ENCODE results near the gene ZNF438. TPM values are rescaled to one million over a fixed set of nuclear protein-coding genes. Genes with fewer than 3 reads are reported as not detected.

The ZNF438 gene
- total and polyA plus RNA-seq, 2 of the 13 experiments (the other 11 are each of a cell fraction or from before 2014, with no cell fraction given): 0.75 to 0.83 TPM

DNA sequence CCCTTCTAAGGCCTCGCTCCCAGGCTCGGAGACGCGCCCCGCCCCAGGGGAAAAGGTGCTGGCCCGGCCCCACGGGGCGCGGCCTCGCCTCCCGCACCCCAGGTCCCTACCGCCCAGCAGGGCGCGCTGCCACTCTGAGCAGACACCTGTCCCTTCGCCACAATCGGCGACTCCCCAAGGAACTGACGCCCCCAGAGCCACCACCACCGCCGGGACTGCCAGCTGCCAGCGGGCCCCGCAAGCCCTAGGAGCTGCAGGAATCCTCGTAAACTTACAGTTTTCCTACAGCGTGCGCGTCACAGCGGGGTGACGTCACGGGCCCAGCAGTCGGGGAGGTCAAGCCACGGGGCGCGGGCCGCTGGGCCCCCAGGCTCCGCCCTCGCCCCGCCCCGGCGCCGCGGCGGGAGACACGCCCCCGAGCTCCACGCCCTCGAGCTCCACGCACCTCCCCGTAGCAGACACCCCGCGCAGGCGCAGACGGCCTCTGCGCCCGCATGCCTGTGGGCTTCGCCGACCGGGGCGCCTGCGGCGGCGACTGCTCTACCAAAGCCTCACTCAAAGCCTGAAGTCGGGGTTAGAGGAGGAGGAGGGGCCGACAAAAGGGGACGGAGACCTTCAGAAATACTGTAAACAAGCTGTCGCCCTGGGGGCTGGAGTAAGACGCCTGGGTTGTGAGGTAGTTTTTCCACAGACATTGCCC is at the start of gene ZNF438 (continued):
- 0 out of 2 replicates have a peak, but pooled peaks have one; percentile 1 for TF ChIP-seq ETV5 (CRISPR knock-in tag; IDR thresholded peaks at IDR 0.05; ENCODE audit: borderline replicate concordance)
- TF ChIP-seq, protein P1, sequence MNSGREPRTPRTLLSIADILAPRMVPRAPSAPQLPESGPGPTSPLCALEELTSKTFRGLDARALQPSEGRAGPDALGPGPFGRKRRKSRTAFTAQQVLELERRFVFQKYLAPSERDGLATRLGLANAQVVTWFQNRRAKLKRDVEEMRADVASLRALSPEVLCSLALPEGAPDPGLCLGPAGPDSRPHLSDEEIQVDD (CRISPR knock-in tag; IDR thresholded peaks at IDR 0.05; ENCODE audit: borderline replicate concordance): no peak
- TF ChIP-seq, protein P2, sequence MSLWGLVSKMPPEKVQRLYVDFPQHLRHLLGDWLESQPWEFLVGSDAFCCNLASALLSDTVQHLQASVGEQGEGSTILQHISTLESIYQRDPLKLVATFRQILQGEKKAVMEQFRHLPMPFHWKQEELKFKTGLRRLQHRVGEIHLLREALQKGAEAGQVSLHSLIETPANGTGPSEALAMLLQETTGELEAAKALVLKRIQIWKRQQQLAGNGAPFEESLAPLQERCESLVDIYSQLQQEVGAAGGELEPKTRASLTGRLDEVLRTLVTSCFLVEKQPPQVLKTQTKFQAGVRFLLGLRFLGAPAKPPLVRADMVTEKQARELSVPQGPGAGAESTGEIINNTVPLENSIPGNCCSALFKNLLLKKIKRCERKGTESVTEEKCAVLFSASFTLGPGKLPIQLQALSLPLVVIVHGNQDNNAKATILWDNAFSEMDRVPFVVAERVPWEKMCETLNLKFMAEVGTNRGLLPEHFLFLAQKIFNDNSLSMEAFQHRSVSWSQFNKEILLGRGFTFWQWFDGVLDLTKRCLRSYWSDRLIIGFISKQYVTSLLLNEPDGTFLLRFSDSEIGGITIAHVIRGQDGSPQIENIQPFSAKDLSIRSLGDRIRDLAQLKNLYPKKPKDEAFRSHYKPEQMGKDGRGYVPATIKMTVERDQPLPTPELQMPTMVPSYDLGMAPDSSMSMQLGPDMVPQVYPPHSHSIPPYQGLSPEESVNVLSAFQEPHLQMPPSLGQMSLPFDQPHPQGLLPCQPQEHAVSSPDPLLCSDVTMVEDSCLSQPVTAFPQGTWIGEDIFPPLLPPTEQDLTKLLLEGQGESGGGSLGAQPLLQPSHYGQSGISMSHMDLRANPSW (CRISPR knock-in tag; IDR thresholded peaks at IDR 0.05; ENCODE audit: borderline replicate concordance): 0 out of 2 replicates have a peak, but pooled peaks have one; percentile 13
- TF ChIP-seq, protein P3, sequence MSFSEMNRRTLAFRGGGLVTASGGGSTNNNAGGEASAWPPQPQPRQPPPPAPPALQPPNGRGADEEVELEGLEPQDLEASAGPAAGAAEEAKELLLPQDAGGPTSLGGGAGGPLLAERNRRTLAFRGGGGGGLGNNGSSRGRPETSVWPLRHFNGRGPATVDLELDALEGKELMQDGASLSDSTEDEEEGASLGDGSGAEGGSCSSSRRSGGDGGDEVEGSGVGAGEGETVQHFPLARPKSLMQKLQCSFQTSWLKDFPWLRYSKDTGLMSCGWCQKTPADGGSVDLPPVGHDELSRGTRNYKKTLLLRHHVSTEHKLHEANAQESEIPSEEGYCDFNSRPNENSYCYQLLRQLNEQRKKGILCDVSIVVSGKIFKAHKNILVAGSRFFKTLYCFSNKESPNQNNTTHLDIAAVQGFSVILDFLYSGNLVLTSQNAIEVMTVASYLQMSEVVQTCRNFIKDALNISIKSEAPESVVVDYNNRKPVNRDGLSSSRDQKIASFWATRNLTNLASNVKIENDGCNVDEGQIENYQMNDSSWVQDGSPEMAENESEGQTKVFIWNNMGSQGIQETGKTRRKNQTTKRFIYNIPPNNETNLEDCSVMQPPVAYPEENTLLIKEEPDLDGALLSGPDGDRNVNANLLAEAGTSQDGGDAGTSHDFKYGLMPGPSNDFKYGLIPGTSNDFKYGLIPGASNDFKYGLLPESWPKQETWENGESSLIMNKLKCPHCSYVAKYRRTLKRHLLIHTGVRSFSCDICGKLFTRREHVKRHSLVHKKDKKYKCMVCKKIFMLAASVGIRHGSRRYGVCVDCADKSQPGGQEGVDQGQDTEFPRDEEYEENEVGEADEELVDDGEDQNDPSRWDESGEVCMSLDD (CRISPR knock-in tag; IDR thresholded peaks at IDR 0.05; ENCODE audit: borderline replicate concordance): peak; percentile 75; the same call in 1 of the 2 replicates
- TF ChIP-seq NFYC (CRISPR knock-in tag; IDR thresholded peaks at IDR 0.05): no peak
- TF ChIP-seq, protein P4, sequence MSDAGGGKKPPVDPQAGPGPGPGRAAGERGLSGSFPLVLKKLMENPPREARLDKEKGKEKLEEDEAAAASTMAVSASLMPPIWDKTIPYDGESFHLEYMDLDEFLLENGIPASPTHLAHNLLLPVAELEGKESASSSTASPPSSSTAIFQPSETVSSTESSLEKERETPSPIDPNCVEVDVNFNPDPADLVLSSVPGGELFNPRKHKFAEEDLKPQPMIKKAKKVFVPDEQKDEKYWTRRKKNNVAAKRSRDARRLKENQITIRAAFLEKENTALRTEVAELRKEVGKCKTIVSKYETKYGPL (CRISPR knock-in tag; IDR thresholded peaks at IDR 0.05): no peak
- peak; percentile 47; the same call in 1 of the 2 replicates for TF ChIP-seq THAP11 (CRISPR knock-in tag; IDR thresholded peaks at IDR 0.05)
- TF ChIP-seq, protein P5, sequence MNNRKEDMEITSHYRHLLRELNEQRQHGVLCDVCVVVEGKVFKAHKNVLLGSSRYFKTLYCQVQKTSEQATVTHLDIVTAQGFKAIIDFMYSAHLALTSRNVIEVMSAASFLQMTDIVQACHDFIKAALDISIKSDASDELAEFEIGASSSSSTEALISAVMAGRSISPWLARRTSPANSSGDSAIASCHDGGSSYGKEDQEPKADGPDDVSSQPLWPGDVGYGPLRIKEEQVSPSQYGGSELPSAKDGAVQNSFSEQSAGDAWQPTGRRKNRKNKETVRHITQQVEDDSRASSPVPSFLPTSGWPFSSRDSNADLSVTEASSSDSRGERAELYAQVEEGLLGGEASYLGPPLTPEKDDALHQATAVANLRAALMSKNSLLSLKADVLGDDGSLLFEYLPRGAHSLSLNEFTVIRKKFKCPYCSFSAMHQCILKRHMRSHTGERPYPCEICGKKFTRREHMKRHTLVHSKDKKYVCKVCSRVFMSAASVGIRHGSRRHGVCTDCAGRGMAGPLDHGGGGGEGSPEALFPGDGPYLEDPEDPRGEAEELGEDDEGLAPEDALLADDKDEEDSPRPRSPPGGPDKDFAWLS (CRISPR knock-in tag; IDR thresholded peaks at IDR 0.05; ENCODE audit: borderline replicate concordance): no peak
- TF ChIP-seq, protein P6, sequence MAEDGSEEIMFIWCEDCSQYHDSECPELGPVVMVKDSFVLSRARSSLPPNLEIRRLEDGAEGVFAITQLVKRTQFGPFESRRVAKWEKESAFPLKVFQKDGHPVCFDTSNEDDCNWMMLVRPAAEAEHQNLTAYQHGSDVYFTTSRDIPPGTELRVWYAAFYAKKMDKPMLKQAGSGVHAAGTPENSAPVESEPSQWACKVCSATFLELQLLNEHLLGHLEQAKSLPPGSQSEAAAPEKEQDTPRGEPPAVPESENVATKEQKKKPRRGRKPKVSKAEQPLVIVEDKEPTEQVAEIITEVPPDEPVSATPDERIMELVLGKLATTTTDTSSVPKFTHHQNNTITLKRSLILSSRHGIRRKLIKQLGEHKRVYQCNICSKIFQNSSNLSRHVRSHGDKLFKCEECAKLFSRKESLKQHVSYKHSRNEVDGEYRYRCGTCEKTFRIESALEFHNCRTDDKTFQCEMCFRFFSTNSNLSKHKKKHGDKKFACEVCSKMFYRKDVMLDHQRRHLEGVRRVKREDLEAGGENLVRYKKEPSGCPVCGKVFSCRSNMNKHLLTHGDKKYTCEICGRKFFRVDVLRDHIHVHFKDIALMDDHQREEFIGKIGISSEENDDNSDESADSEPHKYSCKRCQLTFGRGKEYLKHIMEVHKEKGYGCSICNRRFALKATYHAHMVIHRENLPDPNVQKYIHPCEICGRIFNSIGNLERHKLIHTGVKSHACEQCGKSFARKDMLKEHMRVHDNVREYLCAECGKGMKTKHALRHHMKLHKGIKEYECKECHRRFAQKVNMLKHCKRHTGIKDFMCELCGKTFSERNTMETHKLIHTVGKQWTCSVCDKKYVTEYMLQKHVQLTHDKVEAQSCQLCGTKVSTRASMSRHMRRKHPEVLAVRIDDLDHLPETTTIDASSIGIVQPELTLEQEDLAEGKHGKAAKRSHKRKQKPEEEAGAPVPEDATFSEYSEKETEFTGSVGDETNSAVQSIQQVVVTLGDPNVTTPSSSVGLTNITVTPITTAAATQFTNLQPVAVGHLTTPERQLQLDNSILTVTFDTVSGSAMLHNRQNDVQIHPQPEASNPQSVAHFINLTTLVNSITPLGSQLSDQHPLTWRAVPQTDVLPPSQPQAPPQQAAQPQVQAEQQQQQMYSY (CRISPR knock-in tag; IDR thresholded peaks at IDR 0.05): 0 out of 2 replicates have a peak, but pooled peaks have one; percentile 27
- TF ChIP-seq MXI1 (IDR thresholded peaks at IDR 0.05; ENCODE audit: borderline replicate concordance, low read depth, low read length): peak; percentile 14; the same call in 1 of the 3 replicates
- TF ChIP-seq U2AF1 (optimal IDR thresholded peaks at IDR 0.05; ENCODE audit: low read depth, low read length): no peak
- no peak for TF ChIP-seq ZNF614 (CRISPR knock-in tag; IDR thresholded peaks at IDR 0.05; ENCODE audit: borderline replicate concordance)
- TF ChIP-seq ZNF749 (CRISPR knock-in tag; IDR thresholded peaks at IDR 0.05; ENCODE audit: borderline replicate concordance): no peak

Data from HepG2 (cell line).